PC-9 (cell line): Measurements from ENCODE around the gene CDC25A.

ENCODE experiments used
- EZH2 ChIP-seq: fragments of 200-600 bp; sonication (generic); IDR thresholded peaks from 2 replicates; pipeline ENCODE4 v1.8.0; 2017; ENCODE audit warnings: antibody characterized with exemption, low read depth
- TF ChIP-seq, protein P1 (sequence below): fragments of 200-600 bp; sonication (generic); conservative IDR thresholded peaks from 2 replicates; pipeline ENCODE4 v1.6.1; 2017; ENCODE audit warnings: mixed run types, antibody characterized with exemption, mild to moderate bottlenecking, moderate library complexity

DNA sequence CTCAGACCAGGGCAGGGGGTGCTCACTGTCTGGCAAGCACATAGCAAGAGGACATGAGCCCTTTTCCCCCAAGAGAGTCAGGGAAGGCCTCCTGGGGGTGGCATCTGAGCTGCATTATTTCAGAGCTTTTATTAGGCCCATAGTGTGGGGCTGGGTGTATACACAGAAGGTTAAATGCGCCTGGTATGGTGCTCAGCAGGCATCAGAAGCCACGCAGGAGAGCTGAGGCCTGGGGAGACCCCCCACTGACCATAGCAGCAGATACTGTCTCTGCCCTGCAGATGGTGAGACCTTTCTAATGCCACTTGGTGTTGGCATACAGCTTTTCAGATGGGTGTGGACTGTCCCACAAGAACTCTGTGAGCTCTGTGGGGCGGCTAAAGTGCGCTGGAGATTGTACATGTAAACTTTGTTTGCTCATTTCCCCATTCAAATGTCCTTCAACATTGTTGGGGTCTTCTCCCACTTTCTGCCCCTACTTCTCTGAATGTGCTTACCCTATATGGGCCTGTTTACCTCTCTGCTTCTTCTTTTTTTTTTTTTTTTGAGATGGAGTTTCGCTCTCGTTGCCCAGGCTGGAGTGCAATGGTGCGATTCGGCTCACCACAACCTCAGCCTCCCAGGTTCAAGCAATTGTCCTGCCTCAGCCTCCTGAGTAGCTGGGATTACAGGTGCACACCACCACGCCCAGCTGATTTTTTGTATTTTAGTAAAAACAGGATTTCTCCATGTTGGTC, 62.2 kb downstream of the CDC25A start:
- TF ChIP-seq EZH2: no peak
- TF ChIP-seq, protein P1, sequence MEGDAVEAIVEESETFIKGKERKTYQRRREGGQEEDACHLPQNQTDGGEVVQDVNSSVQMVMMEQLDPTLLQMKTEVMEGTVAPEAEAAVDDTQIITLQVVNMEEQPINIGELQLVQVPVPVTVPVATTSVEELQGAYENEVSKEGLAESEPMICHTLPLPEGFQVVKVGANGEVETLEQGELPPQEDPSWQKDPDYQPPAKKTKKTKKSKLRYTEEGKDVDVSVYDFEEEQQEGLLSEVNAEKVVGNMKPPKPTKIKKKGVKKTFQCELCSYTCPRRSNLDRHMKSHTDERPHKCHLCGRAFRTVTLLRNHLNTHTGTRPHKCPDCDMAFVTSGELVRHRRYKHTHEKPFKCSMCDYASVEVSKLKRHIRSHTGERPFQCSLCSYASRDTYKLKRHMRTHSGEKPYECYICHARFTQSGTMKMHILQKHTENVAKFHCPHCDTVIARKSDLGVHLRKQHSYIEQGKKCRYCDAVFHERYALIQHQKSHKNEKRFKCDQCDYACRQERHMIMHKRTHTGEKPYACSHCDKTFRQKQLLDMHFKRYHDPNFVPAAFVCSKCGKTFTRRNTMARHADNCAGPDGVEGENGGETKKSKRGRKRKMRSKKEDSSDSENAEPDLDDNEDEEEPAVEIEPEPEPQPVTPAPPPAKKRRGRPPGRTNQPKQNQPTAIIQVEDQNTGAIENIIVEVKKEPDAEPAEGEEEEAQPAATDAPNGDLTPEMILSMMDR: no peak
